Esophagus muscularis mucosa (tissue), 4 donors: ENCODE results near the gene COL5A1.

ENCODE experiments used
- CTCF ChIP-seq, 3 experiments: fragments of 200-600 bp in 2 of 3; fragments of 450-650 bp in 1 of 3; sonication (generic) in 2 of 3; IDR thresholded peaks; one replicate each; pipeline ENCODE4 v1.5.1; 2017 to 2019; ENCODE audit warnings: antibody characterized with exemption in 3 of 3, mild to moderate bottlenecking in 2 of 3, moderate library complexity in 1 of 3
- EP300 ChIP-seq: sonication (generic); formaldehyde crosslinking; IDR thresholded peaks from one replicate; pipeline ENCODE4 v1.6.1; 2017; ENCODE audit warnings: antibody characterized with exemption
- POLR2A ChIP-seq: fragments of 450-650 bp; IDR thresholded peaks from one replicate; pipeline ENCODE4 v1.6.1; 2017; ENCODE audit warnings: antibody characterized with exemption, moderate library complexity, mild to moderate bottlenecking, low read depth
- POLR2AphosphoS5 ChIP-seq, 2 donors: sonication (generic); formaldehyde crosslinking; IDR thresholded peaks; one replicate each; pipeline ENCODE4 v1.6.1; 2017; ENCODE audit warnings: antibody characterized with exemption in 2 of 2

DNA sequence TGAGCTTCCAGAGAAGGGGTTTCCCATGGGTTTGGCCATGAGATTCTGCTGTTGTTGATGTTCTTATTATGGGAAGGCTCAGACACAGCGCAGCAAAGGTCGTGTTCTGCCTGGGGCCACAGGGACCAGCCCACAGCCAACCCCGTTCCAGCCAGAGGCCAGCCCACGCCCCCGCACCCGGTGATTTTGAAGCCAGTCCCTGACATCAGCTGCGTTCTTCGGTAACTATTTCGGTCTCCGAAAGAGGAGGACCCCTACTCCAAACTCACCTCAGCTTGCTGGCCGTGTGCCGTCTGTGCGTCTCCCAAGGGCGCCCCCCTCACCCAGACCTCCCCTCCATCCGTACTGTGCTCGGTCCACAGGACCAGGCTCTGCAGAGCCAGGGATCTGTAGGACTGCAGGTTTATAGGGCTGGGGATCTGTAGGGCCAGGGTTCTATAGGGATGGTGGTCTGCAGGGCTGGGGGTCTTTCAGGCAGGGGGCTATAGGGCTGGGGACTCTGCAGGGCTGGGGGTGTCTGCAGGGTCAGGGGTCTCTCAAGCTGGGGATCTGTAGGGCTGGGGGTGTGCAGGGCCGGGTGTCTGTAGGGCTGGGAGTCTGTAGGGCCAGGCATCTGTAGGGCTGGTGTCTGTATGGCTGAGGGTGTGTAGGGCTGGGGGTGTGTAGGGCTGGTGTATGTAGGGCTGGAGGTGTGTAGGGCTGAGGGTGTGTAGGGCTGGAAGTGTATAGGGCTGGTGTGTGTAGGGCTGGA is 11.8 kb downstream of the COL5A1 start:
- TF ChIP-seq POLR2A: no peak
- TF ChIP-seq CTCF (IDR thresholded peaks at IDR 0.05): no peak
- TF ChIP-seq POLR2AphosphoS5 (IDR thresholded peaks at IDR 0.05): no peak
- TF ChIP-seq EP300: no peak
